Inferior parietal cortex (tissue), 1 donor: ENCODE data around the gene MX2.

Experiments
- DNase-seq: peaks from one replicate; pipeline ENCODE4 v3.0.0-alpha.2; 2016; ENCODE audit errors: extremely low spot score

MX2 gene

DNA sequence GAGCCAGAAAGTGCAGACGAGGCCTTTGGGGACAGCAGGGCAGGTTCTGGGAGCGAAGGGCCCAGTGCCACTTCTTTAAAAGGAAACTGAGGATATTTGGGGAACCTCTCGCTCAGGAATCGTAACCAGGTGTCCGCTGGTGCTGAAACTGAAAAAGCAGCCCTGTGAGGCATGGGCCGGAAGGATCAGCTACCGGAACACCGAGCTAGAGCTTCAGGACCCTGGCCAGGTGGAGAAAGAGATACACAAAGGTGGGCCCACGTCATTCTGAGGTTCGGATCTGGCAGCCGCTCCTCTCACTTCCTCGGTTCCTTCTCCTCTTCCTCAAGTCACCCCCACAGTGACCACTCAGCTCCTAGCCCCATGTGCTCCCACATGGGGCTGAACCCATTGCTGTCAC, 18.1 kb downstream of the MX2 start:
- no peak for DNase-seq

DNA sequence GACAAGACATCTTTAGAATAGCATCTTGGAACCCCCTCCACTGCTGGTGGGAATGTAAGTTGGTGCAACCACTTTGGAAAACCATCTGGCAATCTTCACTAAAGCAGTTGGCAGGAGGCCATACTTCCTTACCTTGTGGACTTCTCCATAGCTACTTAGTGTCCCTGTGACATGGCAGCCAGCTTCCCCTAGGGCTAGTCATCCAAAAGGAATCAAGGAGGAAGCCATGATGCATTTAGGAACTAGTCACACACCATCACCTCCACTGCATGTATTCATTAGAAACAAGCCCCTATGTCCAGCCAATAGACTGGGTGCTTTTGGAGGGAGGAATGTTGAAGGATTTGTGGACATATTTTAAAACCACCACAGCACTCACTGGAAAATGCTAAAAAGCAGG, 19.9 kb downstream of the MX2 start:
- no peak for DNase-seq

DNA sequence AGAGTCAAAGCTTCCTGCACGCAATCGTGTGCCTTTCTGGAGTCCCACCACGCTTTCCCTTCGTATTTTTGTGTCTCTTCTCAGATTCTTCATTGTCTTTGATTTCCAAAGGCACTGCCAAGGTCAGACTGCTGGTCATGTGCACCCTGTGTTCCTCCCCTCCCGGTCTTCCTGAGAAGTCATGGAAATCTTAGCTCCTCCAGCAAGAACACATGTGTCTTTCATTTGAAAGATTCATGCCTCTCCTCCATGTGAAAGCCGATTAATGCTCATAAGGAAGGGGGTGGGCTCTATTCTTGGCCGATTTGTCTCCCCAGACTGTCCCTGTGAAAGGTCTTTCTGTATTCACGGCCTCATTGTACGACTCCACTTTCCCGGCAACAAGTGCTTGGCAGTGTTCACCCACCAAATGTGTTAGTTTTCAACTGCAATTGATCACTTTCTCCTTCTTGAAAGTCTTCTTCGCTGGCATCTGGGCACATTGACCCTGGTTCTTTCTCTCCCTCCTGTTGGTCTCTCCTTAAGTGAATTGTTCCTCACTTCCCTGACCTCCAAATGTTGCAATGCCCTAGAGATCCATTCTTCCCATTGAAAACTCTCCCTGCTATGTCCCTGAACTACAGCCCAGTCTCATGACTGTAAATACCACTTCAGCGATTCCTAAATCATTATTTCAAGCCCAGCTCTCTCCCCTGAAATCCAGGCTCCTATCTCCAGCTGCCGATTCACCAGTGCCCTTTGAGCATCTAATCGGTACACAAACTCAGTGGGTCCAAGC, 25.4 kb downstream of the MX2 start:
- DNase-seq: no peak

DNA sequence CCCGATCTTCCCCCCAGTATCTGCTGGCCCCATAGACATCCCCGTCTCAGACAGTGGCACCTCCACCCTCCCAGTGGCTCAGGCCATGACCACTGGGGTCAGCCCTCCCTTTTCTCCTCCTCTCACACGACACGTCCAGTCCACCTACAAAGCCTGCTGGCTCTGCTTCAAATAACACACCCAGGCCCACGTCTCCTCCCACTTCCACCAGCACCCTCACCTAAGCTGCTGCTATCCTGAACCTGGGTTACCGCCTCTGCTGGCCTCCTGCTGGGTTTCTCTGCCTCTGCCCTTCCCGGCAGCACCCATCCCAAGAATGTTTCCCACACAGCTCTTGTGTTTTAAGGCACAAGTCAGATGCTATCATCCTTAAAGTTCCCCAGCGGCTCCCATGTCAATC, 26.0 kb downstream of the MX2 start:
- no peak for DNase-seq

DNA sequence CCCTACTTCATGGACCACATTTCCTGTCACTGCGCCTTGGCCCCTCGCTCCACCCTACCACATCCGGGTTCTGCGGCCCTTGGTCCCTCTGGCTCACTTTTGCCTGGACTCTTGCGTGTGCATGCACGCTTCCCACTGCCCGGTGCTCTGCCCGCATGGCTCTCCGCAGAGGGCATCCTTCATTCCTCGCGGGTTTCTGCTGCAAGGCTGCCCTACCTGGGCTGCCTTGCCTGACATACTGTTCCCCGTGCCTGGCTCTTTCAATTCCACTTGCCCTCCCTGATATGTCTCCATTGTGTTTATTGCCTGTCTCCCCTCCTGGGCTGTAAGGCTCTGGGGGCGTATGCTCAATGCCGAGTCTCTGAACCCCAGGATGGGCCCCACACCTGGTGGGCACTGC, 26.4 kb downstream of the MX2 start:
- DNase-seq: no peak

DNA sequence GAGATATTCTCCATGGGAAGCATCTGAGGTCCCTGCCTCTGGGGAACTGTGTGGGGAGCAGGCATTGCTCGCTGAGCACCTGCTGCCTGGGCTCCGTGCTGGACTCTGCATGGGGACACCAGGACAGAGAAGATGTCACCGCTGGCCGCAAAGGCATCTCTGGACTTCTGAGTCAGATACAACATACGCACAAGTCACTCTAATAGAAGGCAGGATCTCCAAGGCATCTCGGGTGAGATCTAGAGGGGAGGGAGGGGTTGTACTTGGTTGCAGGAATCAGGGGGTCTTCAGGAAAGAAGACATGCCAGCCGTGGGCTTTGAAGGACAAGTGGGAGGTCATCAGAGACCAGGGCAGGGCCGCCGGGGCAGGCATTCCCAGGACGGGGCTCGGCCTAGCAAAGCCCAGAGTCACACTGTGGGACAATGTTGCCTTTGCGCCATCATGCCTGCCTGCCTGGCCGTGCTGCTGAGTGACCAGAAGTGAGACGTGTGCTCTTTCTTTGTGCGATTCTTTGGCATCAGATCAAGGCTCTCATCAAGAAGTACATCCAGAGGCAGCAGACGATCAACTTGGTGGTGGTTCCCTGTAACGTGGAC, 28.3 kb downstream of the MX2 start:
- DNase-seq: no peak

DNA sequence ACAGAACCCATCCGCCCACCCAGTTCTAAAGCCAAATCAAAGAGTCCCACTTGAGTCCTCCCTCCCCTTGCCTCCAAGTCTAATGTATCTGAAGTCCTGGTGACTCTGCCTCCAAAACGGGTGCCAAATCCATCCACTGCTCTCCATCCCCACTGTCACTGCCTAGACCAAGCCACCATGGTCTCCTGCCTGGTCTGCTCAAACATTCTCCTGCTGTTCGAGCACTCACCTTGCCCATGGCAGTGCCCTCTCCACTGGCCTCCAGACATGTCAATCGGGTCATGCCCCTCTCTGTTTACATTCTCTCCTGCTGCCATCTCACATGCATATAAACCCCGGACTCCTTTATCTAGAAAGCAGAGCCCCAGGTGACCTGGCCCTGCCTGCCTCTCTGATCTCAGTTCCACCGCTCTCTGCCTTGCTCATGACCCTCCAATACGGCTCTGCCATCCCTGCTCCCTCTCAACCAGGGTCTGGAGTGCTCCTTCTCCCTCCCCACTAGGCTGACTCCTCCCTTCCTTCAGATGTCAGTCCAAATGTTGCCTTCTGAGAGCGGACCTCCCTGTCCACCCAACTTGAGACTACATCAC, 32.1 kb downstream of the MX2 start:
- no peak for DNase-seq

DNA sequence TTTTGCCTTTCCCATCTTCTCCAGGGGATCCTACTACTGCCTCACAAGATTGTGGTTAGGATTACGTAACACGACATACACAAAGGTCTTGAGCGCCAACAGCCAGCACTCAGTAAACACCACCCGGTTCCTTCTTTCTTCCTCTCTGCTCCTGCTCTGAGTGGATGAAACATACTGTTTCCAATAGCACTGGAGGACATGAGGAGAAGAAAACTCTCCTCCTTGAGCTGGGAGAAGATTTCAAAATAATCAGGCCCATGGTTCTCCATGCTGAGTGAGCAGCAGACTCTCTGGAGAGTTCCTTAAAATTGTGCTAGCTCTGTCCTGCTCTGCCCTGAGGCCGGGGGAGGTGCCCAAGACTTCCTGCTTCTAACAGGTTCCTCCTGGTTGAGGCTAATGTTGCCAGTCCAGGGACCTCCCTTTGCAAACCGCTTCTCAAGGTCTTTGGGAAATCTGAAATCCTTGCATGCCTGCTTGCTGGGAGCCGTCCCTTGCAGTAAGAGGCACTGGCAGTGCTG, 34.8 kb downstream of the MX2 start:
- no peak for DNase-seq

DNA sequence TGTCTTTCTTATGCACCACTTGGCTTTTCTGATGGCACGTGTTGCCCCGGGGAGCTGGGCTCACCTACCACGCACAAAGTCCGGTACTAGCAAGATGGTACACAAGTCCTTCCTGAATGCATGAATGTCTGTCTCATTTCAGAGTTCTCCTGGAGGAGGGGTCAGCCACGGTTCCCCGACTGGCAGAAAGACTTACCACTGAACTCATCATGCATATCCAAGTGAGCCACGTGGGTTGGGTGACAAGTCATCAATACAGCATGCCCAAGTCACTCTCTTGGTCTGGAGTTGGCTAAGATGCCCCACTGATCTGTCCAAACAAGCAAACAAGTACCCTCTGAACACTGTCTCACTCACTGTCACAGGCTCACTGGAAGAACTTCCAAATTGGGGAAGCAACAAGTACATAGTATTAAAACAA, 35.7 kb downstream of the MX2 start:
- no peak for DNase-seq

DNA sequence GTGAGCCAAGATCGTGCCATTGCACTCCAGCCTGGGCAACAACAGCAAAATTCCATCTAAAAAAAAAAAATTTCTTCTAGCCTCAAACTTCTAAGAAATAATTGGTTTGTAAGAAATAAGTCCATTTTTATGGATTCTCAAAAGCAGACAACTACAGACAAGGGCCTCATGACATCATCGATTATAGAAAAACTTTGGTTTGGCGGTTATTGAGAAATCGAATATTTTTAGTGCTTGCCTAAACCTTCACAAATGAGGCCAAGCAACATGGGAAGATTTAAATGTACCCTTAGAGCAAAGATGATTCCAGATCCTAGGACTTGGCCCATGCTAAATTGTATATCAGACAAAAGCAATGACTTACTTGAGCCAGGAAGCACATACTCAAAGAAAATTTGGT, 36.4 kb downstream of the MX2 start:
- DNase-seq: no peak

DNA sequence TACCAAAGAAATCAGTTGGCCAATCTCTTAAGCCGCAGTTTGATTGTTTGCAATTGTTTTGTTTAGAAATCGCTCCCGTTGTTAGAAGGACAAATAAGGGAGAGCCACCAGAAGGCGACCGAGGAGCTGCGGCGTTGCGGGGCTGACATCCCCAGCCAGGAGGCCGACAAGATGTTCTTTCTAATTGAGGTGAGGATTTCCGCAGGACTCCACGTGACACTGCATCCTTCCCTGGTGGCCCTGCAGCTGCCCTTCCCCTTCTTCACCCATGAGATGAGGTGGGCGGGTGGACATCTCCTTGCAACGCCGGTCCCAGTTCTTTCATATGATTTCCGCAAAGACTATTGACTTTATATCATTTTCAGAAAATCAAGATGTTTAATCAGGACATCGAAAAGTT, 37.0 kb downstream of the MX2 start:
- DNase-seq: no peak

DNA sequence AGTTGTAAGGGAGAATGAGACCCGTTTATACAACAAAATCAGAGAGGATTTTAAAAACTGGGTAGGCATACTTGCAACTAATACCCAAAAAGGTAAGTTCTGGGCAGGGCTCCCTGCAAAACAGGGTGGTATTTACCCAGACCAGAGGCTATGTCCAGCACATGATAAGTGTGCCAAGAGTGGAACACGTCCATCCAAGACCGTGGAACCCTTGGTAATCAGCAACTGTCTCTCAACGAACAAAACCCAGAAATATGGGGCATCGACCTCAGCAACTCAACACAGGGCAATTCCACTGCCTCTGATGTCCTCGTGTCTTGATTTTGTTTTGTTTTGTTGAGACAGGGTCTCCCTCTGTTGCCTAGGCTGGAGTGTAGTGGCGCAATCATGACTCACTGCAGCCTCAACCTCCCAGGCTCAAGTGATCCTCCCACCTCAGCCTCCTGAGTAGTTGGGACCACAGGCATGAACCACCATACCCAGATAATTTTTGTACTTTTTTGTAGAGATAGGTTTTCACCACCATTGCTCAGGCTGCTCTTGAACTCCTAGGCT, 37.5 kb downstream of the MX2 start:
- no peak for DNase-seq

DNA sequence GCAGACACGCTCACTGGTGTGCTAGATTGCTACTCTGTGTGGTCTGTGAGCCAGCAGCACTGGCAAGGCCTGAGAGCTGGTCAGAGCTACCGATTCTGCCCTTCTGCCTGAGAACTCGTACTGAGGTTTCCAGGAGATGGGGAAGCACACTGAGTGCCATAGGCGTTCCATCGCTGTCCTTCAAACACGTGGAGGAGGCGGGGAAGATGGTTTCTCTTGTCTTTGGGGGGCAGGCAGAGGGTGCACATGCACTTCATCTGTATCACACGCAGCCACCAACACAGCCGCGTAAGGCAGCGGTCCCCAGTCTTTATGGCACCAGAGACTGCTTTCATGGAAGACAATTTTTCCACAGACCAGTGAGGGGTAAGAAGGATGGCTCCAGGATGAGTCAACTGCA, 40.4 kb downstream of the MX2 start:
- DNase-seq: no peak

DNA sequence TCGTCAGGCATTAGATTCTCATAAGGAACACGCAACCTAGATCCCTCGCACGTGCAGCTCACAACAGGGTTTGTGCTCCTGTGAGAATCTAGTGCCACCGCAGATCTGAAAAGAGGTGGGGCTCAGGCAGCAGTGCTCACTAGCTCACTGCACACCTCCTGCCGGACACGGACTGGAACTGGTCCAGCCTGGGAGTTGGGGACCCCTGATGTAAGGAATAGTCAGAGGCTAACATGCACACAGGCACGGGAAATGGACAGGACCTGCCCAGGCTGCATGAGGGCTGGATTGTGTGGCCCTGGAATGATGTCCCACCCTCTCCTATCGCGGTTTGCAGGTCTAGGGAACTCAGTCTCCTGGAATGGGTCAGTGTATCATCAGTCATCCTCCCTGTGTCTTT, 41.0 kb downstream of the MX2 start:
- no peak for DNase-seq

DNA sequence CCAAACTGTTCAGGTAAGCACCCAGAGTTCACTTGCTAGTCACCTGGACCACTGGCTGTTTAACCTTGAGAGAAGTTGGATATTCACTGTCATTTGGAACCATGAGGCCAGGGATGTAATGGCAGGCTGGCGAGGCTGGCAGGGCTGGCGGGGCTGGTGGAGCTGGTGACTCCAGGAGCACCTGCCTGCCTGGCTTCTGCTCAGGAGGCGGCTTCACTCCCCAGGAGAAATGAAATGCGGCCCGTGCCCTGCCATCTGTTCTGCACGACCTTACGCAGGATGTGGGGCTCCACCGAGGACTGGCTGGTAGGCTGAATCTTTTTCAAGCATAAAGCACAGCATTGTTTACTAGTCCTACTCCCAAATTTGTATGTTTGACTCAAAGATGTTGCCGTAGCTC, 41.5 kb downstream of the MX2 start:
- DNase-seq: no peak

DNA sequence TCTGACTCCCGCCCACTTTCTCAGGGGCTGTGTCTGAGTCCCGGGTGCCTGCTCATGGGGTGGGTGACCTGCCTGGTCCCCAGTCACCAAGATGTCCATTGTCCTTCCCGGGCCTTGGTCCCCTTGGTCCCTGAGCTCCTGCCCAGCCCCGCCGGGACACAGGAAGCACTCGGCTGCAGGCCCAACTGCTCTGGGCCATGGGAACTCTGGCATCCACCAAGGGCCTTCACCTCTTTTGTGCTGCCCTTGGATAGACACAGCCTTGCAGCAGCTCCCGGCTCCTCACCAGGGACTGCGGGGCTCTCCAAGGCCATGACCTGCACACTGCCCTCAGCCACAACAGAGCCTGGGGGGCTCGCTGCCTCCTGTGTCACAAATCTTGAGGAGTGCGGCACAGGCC, 42.1 kb downstream of the MX2 start:
- DNase-seq: no peak

DNA sequence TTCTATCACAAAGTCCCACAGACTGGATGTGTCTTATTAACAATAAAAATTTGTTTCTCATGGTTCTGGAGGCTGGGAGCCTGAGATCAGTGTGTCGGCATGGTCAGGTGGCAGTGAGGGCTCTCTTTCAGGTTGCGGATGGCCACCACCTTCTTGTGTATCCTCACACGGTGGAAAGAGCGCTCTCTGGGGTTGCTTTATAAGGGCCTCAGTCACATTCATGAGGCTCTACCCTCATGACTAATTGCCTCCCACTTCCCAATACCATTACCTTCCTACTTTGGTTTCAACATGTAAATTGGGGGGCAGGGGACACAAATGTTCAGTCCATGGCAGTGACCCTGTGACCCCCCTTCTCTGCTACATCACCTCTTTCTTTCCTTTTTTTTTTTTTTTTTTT, 43.5 kb downstream of the MX2 start:
- no peak for DNase-seq

DNA sequence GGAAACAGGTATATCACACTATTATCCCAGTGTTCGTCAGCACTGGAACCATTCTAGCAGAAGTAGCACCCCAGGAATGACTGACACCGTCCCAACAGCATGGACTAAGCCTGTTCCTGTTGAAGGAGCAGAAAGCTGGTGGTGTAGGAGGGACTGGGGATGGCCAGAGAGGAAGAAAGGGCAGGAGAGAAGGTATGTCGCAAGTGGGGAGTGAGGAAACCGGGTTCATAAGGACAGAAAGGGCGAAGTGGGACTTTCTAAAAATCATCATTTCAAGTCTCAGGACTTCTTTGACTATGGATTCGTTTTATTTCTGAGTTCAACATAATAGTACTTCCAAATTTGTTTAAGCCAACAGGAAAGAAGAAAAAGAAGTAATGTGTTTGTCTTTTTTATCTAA, 44.5 kb downstream of the MX2 start:
- DNase-seq: no peak

DNA sequence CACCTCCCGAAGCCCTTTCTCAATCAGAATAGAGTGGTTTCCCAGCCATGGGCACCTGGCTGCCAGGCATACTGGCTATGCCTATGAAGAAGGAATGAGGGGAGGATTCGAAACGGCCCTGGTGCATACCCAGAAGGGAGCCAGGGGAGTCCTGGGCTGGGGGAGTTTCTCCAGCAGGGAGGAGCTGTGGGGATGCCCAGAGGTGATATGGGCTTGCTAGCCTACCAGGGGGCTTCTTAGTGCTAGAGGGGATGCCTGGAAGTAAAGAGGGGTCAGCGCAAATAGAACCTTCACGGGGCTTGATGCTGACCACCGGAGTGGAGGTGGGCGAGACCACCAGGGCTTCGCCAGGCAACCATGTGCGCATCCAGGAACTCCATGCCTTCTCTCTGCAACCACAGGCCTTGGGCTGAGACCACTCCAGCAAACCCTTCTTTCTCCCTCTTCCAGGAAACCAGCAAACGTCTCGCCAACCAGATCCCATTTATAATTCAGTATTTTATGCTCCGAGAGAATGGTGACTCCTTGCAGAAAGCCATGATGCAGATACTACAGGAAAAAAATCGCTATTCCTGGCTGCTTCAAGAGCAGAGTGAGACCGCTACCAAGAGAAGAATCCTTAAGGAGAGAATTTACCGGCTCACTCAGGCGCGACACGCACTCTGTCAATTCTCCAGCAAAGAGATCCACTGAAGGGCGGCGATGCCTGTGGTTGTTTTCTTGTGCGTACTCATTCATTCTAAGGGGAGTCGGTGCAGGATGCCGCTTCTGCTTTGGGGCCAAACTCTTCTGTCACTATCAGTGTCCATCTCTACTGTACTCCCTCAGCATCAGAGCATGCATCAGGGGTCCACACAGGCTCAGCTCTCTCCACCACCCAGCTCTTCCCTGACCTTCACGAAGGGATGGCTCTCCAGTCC, 46.0 kb downstream of the MX2 start:
- no peak for DNase-seq

DNA sequence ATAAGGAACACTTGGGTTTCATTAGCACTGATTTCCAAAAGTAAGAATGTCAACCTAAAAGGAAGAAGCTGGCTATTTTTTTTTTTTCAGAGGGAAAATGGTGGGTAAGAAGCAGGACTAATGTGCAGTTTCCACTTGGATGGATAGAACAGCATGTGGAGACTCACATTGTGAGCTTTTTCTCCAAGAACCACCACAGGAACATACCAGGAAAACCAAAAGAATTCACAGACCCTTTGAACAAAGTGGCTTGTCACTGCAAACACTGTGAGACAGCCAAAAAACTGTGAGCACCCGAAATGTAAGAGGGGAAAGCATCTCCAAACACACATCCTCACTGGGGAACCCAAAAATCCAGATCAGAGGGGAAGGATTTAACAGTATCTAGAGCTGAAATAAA, 48.5 kb downstream of the MX2 start:
- no peak for DNase-seq

DNA sequence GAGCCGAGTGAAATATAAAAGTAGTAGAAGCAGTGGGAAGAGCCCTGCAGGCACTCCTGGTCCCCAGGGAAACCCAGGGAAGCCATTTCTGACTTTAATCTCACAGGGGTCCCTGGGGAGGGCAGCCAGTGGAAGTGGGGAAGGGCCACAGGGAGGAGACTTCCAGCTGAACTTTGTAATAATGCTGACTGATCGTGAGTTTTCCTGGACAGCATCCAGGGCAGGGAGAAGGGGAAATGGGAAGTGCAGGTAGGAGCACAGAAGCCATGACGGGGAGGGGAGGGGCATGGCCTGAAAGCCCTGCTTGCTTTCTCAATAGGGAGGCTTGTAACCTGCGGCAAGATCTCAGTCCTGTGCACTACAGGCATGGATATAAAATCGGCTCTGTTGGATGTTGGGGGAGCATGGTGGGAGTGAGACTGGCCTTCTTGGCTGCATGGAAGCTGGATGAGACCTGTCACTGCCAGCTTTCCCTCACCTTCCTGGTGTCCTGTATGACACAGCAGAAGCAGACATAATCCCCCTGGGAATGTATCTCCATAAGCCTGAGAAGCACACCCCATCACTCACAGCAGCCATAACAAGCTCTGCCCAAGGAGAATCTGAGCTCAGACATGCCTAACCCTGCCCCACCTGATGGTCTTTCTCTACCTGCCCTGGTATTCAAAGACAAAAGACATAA, 49.1 kb downstream of the MX2 start:
- no peak for DNase-seq
